GM23248 (cell line): ENCODE measurements around the gene CCDC88C. TPM values are rescaled to one million over a fixed set of nuclear protein-coding genes. Genes with fewer than 3 reads are reported as not detected.

Experiments used
- DNase-seq: peaks from one replicate; pipeline ENCODE4 v3.0.0-alpha.2; 2015
- H2AFZ ChIP-seq: fragments of 200-600 bp; sonication (generic); 2 replicates; pipeline ENCODE4 v1.6.1; 2016; ENCODE audit warnings: antibody characterized with exemption
- H3F3A ChIP-seq: fragments of 200-600 bp; sonication (generic); 2 replicates; pipeline ENCODE4 v1.6.1; 2016; ENCODE audit warnings: mild to moderate bottlenecking, antibody characterized with exemption, mixed run types; ENCODE audit not compliant: insufficient read depth
- H3K27ac ChIP-seq: fragments of 200-600 bp; sonication (generic); 2 replicates; pipeline ENCODE4 v1.5.1; 2016; ENCODE audit warnings: mild to moderate bottlenecking
- H3K27me3 ChIP-seq: fragments of 200-600 bp; sonication (generic); replicated peaks from 2 replicates; pipeline ENCODE4 v1.6.1; 2016; ENCODE audit warnings: mild to moderate bottlenecking; ENCODE audit not compliant: insufficient read depth
- H3K36me3 ChIP-seq: fragments of 200-600 bp; sonication (generic); 2 replicates; pipeline ENCODE4 v1.6.1; 2016; ENCODE audit warnings: low read depth, mild to moderate bottlenecking
- H3K4me1 ChIP-seq: fragments of 200-600 bp; sonication (generic); 2 replicates; pipeline ENCODE4 v1.6.1; 2016; ENCODE audit warnings: mild to moderate bottlenecking; ENCODE audit not compliant: insufficient read depth
- H3K4me2 ChIP-seq: fragments of 200-600 bp; sonication (generic); one replicate; pipeline ENCODE4 v1.6.1; 2016; ENCODE audit warnings: mild to moderate bottlenecking; ENCODE audit not compliant: unreplicated experiment
- H3K4me3 ChIP-seq: fragments of 200-600 bp; sonication (generic); 2 replicates; pipeline ENCODE4 v1.5.1; 2016; ENCODE audit warnings: mild to moderate bottlenecking
- H3K79me2 ChIP-seq: fragments of 200-600 bp; sonication (generic); 2 replicates; pipeline ENCODE4 v1.6.1; 2016; ENCODE audit warnings: mild to moderate bottlenecking; ENCODE audit not compliant: insufficient read depth
- H3K9ac ChIP-seq: fragments of 200-600 bp; sonication (generic); 2 replicates; pipeline ENCODE4 v1.6.1; 2016; ENCODE audit warnings: mild to moderate bottlenecking
- H3K9me2 ChIP-seq: fragments of 200-600 bp; sonication (generic); 2 replicates; pipeline ENCODE4 v1.6.1; 2016; ENCODE audit warnings: mixed run types, mild to moderate bottlenecking, moderate library complexity; ENCODE audit not compliant: insufficient read depth
- H3K9me3 ChIP-seq: fragments of 200-600 bp; sonication (generic); one replicate; pipeline ENCODE4 v1.6.1; 2017; ENCODE audit warnings: low read depth
- H4K20me1 ChIP-seq: fragments of 200-600 bp; sonication (generic); 2 replicates; pipeline ENCODE4 v1.6.0; 2016; ENCODE audit not compliant: insufficient read depth
- EZH2 ChIP-seq: fragments of 200-600 bp; sonication (generic); IDR thresholded peaks from 2 replicates; pipeline ENCODE4 v1.6.1; 2018; ENCODE audit warnings: antibody characterized with exemption, mild to moderate bottlenecking; ENCODE audit not compliant: insufficient read depth, poor library complexity, severe bottlenecking
- EZH2phosphoT487 ChIP-seq: fragments of 200-600 bp; sonication (generic); IDR thresholded peaks from 2 replicates; pipeline ENCODE4 v1.6.1; 2018; ENCODE audit warnings: antibody characterized with exemption, moderate library complexity, mild to moderate bottlenecking, low read depth; ENCODE audit not compliant: insufficient read depth
- WGBS, 2 experiments: methylation state at CpG; one replicate each; pipeline ENCODE4 v1.1.6; 2015 to 2017; ENCODE audit warnings: low lambda C conversion rate in 2 of 2, low coverage in 1 of 2; ENCODE audit errors: missing lambda C conversion rate in 2 of 2; 5-methylcytosine and 5-hydroxymethylcytosine counted together
- in situ Hi-C: fragments of 300-500 bp; cut with MboI; formaldehyde crosslinking; loops from 2 replicates; pipeline ENCODE4 v1.15.0; 2020
- polyA plus RNA-seq: library from polyadenylated mRNA; unstranded; fragments of >200 nt; fragmentation: Nextera tagmentation; extraction: Ambion mirVana; gene quantifications from 2 replicates; pipeline ENCODE4 v1.2.1, GENCODE V29; 2016
- total RNA-seq: library from RNA; depleted of rRNA; stranded (reverse); fragments of >200 nt; shearing (Covaris generic); gene quantifications from 2 replicates; pipeline ENCODE4 v1.2.3, GENCODE V29; 2014

CCDC88C gene
- total and polyA plus RNA-seq, 2 experiments from 2014 or later: not detected

- Histone ChIP-seq H2AFZ (no peak overlapping the region), H4K20me1 (no peaks in the 10 kb centered on the region), H3K4me1 (no peaks in the 10 kb centered on the region), H3K9me3 (no peaks in the 10 kb centered on the region), H3K36me3 (no peaks in the 10 kb centered on the region), H3F3A (no peaks in the 10 kb centered on the region), H3K9me2 (no peaks in the 10 kb centered on the region), H3K27me3 (peaks cover 7% of the 10 kb centered on the region; the same call in 1 of the 2 replicates), H3K27ac (no peak overlapping the region), H3K4me2 (no peak overlapping the region), H3K9ac (no peak overlapping the region), H3K79me2 (no peaks in the 10 kb centered on the region), H3K4me3 (no peak overlapping the region)
- in situ Hi-C loops: no loop called here
- 66 to 67% methylated on average over 9 of the region's 9 CpGs for WGBS, 2 experiments
- no peak for DNase-seq
- no peak for TF ChIP-seq EZH2
- no peak for TF ChIP-seq EZH2phosphoT487
These were observed 7.4 kb upstream of the CCDC88C start for GRCh38 chr14:91424813-91425530.

GRCh38 chr14:91420686-91421085, 3.1 kb upstream of the CCDC88C start:
- Histone ChIP-seq H2AFZ (no peak overlapping the region), H3K27ac (no peak overlapping the region), H3K4me2 (no peak overlapping the region), H3K9me2 (no peaks in the 10 kb centered on the region), H3K27me3 (peaks cover 24% of the 10 kb centered on the region), H3K4me3 (no peak overlapping the region), H4K20me1 (no peaks in the 10 kb centered on the region), H3K9ac (no peak overlapping the region), H3F3A (0 out of 2 replicates have a peak, but pooled peaks cover 6% of the 10 kb centered on the region), H3K9me3 (no peaks in the 10 kb centered on the region), H3K79me2 (no peaks in the 10 kb centered on the region), H3K36me3 (no peaks in the 10 kb centered on the region), H3K4me1 (no peaks in the 10 kb centered on the region)
- TF ChIP-seq EZH2 (no peak), EZH2phosphoT487 (no peak)
- no peak for DNase-seq
- in situ Hi-C loops: no loop called here
- 72 to 77% methylated on average over 2 of the region's 2 CpGs for WGBS, 2 experiments

GRCh38 chr14:91419451-91419850, 1.8 kb upstream of the CCDC88C start:
- H4K20me1 ChIP-seq: no peaks in the 10 kb centered on the region
- WGBS, 2 experiments: 26 to 28% methylated on average over 3 of the region's 3 CpGs
- H3K4me3 ChIP-seq: no peak overlapping the region
- no peak overlapping the region for H2AFZ ChIP-seq
- no peaks in the 10 kb centered on the region for H3K9me3 ChIP-seq
- 0 out of 2 replicates have a peak, but pooled peaks cover 6% of the 10 kb centered on the region for H3F3A ChIP-seq
- in situ Hi-C loops: no loop called here
- H3K9me2 ChIP-seq: no peaks in the 10 kb centered on the region
- no peaks in the 10 kb centered on the region for H3K4me1 ChIP-seq
- DNase-seq: no peak
- peak overlapping the region; percentile 78 for H3K4me2 ChIP-seq
- no peak for TF ChIP-seq EZH2
- TF ChIP-seq EZH2phosphoT487: no peak
- H3K27ac ChIP-seq: no peak overlapping the region
- no peaks in the 10 kb centered on the region for H3K36me3 ChIP-seq
- peaks cover 31% of the 10 kb centered on the region for H3K27me3 ChIP-seq
- no peaks in the 10 kb centered on the region for H3K79me2 ChIP-seq
- no peak overlapping the region for H3K9ac ChIP-seq

GRCh38 chr14:91419044-91419397, 1.4 kb upstream of the CCDC88C start:
- H3K4me1 ChIP-seq: no peaks in the 10 kb centered on the region
- peak; percentile 7 for DNase-seq
- H3K79me2 ChIP-seq: no peaks in the 10 kb centered on the region
- H3K9ac ChIP-seq: no peak overlapping the region
- no peaks in the 10 kb centered on the region for H4K20me1 ChIP-seq
- 21 to 26% methylated on average over 12 of the region's 12 CpGs for WGBS, 2 experiments
- H3F3A ChIP-seq: 0 out of 2 replicates have a peak, but pooled peaks cover 6% of the 10 kb centered on the region
- peaks cover 31% of the 10 kb centered on the region for H3K27me3 ChIP-seq
- no peak for TF ChIP-seq EZH2
- no peak for TF ChIP-seq EZH2phosphoT487
- H3K4me2 ChIP-seq: peak overlapping the region; percentile 78
- no peaks in the 10 kb centered on the region for H3K36me3 ChIP-seq
- H2AFZ ChIP-seq: 0 out of 2 replicates have a peak overlapping the region, but pooled peaks have one; percentile 78
- in situ Hi-C loops: no loop called here
- H3K9me2 ChIP-seq: no peaks in the 10 kb centered on the region
- H3K27ac ChIP-seq: no peak overlapping the region
- H3K4me3 ChIP-seq: peak overlapping the region; percentile 63
- no peaks in the 10 kb centered on the region for H3K9me3 ChIP-seq
